Measurements from ENCODE around the gene AP2A1.

The AP2A1 gene

DNA sequence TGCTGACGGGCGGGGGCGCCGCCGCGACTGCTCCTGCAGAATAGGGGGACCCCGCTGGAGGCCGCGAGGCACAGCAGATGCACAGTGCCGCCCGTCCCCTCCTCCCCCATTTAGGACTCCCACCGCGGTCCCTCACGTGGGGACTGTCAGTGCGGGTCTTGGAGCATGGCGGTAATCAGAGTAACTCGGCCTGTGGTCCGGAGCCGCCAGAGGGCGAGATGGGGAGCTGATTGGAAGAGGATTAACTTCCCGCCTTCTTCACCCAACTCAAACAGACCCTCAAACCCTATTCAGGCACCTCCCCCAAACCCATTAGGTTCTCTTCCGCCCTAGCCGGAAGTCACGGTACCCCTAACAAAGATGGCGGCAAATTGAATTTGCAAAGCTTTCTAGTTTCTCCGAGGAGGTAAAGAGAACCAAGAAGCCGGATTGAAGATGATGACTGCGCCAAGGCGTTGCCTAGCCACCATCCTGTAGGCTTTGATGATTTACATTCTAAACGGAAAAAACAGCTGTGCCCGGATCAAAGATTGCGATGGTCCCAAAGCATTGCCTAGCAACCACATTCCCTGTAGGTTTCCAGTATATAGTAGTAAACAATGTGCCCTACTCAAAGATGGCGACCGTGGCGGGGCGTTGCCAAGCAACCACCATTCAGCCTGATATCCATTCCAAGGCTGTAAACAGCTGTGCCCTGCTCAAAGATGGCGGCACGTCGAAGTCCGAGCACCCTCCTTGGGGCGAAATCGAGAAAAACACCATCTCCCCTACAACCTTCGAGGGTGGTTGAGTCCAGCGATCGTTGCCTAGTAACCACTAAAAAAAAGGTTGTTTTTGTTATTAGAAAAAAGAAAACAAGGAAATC, 46.4 kb downstream of the AP2A1 start, which contains the start of gene FUZ (continued):
- TF ChIP-seq BACH2 (CRISPR knock-in tag; IDR thresholded peaks at IDR 0.05; ENCODE audit: borderline replicate concordance) (no peak), ISL1 (CRISPR knock-in tag; IDR thresholded peaks at IDR 0.05) (no peak), TCF4 (CRISPR knock-in tag; IDR thresholded peaks at IDR 0.05; ENCODE audit: borderline replicate concordance) (no peak), ZNF70 (CRISPR knock-in tag; IDR thresholded peaks at IDR 0.05) (no peak), ESRRG (CRISPR knock-in tag; IDR thresholded peaks at IDR 0.05) (no peak), RARB (CRISPR knock-in tag; IDR thresholded peaks at IDR 0.05) (no peak), TOX (CRISPR knock-in tag; IDR thresholded peaks at IDR 0.05; ENCODE audit: borderline replicate concordance) (no peak), SNAI2 (CRISPR knock-in tag; IDR thresholded peaks at IDR 0.05) (no peak), OSR1 (CRISPR knock-in tag; IDR thresholded peaks at IDR 0.05) (no peak)
- TF ChIP-seq, protein P1, sequence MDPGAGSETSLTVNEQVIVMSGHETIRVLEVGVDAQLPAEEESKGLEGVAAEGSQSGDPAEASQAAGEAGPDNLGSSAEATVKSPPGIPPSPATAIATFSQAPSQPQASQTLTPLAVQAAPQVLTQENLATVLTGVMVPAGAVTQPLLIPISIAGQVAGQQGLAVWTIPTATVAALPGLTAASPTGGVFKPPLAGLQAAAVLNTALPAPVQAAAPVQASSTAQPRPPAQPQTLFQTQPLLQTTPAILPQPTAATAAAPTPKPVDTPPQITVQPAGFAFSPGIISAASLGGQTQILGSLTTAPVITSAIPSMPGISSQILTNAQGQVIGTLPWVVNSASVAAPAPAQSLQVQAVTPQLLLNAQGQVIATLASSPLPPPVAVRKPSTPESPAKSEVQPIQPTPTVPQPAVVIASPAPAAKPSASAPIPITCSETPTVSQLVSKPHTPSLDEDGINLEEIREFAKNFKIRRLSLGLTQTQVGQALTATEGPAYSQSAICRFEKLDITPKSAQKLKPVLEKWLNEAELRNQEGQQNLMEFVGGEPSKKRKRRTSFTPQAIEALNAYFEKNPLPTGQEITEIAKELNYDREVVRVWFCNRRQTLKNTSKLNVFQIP (CRISPR knock-in tag; IDR thresholded peaks at IDR 0.05; ENCODE audit: borderline replicate concordance, low read depth) = no peak; the same call in 1 of the 2 replicates
- TF ChIP-seq, protein P2, sequence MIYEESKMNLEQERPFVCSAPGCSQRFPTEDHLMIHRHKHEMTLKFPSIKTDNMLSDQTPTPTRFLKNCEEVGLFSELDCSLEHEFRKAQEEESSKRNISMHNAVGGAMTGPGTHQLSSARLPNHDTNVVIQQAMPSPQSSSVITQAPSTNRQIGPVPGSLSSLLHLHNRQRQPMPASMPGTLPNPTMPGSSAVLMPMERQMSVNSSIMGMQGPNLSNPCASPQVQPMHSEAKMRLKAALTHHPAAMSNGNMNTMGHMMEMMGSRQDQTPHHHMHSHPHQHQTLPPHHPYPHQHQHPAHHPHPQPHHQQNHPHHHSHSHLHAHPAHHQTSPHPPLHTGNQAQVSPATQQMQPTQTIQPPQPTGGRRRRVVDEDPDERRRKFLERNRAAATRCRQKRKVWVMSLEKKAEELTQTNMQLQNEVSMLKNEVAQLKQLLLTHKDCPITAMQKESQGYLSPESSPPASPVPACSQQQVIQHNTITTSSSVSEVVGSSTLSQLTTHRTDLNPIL (CRISPR knock-in tag; IDR thresholded peaks at IDR 0.05; ENCODE audit: low read depth) = no peak

DNA sequence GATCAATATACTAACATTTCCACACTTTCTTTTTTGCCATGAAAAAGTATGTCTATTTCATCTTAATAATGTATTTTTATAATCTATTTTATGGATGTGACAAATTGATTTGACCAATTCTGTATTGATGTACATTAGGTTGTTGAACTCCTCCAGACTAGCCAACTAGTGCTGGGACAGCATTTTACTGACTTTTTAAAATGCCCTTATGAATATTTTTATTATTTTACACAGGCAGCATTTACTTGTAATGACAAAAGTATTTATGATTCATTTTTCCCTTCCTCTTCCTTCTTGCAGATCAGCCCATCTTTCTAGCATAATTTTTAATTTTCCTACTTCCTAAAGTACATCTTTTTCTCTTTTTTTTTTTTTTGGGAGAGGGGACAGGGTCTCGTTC, 47.2 kb downstream of the AP2A1 start:
- no peak for ATAC-seq
- TF ChIP-seq CSDC2 (CRISPR knock-in tag; IDR thresholded peaks at IDR 0.05) = no peak
- TF ChIP-seq, protein P1 (CRISPR knock-in tag; IDR thresholded peaks at IDR 0.05; ENCODE audit: borderline replicate concordance, low read depth) = no peak
- no peak for TF ChIP-seq TOX (CRISPR knock-in tag; IDR thresholded peaks at IDR 0.05; ENCODE audit: borderline replicate concordance)
- TF ChIP-seq ZC3H10 (CRISPR knock-in tag; IDR thresholded peaks at IDR 0.05) = no peak
- no peak for TF ChIP-seq TCF4 (CRISPR knock-in tag; IDR thresholded peaks at IDR 0.05; ENCODE audit: borderline replicate concordance)
- TF ChIP-seq PPARA (CRISPR knock-in tag; IDR thresholded peaks at IDR 0.05; ENCODE audit: borderline replicate concordance) = no peak
- TF ChIP-seq RARB (CRISPR knock-in tag; IDR thresholded peaks at IDR 0.05) = no peak

DNA sequence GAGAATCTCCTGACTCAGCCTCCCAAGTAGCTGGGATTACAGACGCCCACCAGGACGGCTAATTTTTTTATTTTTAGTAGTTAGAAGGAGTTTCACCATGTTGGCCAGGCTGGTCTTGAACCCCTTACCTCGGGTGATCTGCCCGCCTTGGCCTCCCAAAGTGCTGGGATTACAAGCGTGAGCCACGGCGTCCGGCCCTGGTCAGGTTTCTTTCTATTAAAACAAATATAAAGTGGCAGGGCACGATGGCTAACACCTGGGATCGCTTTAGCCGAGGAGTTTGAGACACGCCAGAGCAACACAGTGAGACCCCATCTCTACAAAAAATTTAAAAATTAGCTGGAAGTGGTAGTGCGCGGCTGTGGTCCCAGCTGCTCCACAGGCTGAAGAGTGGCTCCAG, 49.8 kb downstream of the AP2A1 start:
- ATAC-seq = no peak
- TF ChIP-seq RARB (CRISPR knock-in tag; IDR thresholded peaks at IDR 0.05) = no peak
- no peak for TF ChIP-seq ZFP30 (CRISPR knock-in tag; IDR thresholded peaks at IDR 0.05)
- TF ChIP-seq, protein P2 (CRISPR knock-in tag; IDR thresholded peaks at IDR 0.05; ENCODE audit: low read depth) = no peak
- TF ChIP-seq ZNF70 (CRISPR knock-in tag; IDR thresholded peaks at IDR 0.05) = no peak
- no peak for TF ChIP-seq CSDC2 (CRISPR knock-in tag; IDR thresholded peaks at IDR 0.05)
- TF ChIP-seq, protein P3, sequence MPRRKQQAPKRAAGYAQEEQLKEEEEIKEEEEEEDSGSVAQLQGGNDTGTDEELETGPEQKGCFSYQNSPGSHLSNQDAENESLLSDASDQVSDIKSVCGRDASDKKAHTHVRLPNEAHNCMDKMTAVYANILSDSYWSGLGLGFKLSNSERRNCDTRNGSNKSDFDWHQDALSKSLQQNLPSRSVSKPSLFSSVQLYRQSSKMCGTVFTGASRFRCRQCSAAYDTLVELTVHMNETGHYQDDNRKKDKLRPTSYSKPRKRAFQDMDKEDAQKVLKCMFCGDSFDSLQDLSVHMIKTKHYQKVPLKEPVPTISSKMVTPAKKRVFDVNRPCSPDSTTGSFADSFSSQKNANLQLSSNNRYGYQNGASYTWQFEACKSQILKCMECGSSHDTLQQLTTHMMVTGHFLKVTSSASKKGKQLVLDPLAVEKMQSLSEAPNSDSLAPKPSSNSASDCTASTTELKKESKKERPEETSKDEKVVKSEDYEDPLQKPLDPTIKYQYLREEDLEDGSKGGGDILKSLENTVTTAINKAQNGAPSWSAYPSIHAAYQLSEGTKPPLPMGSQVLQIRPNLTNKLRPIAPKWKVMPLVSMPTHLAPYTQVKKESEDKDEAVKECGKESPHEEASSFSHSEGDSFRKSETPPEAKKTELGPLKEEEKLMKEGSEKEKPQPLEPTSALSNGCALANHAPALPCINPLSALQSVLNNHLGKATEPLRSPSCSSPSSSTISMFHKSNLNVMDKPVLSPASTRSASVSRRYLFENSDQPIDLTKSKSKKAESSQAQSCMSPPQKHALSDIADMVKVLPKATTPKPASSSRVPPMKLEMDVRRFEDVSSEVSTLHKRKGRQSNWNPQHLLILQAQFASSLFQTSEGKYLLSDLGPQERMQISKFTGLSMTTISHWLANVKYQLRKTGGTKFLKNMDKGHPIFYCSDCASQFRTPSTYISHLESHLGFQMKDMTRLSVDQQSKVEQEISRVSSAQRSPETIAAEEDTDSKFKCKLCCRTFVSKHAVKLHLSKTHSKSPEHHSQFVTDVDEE (CRISPR knock-in tag; IDR thresholded peaks at IDR 0.05) = no peak
- no peak for TF ChIP-seq ZNF565 (CRISPR knock-in tag; conservative IDR thresholded peaks at IDR 0.05; ENCODE audit: low read depth)
- TF ChIP-seq ZNF8 (CRISPR knock-in tag; IDR thresholded peaks at IDR 0.05) = no peak
- no peak for TF ChIP-seq SNAI2 (CRISPR knock-in tag; IDR thresholded peaks at IDR 0.05)
- TF ChIP-seq ZC3H10 (CRISPR knock-in tag; IDR thresholded peaks at IDR 0.05) = no peak
- no peak for TF ChIP-seq ESRRG (CRISPR knock-in tag; IDR thresholded peaks at IDR 0.05)
- no peak for TF ChIP-seq ISL1 (CRISPR knock-in tag; IDR thresholded peaks at IDR 0.05)
- TF ChIP-seq ZFP3 (CRISPR knock-in tag; IDR thresholded peaks at IDR 0.05) = no peak
- no peak for TF ChIP-seq PPARA (CRISPR knock-in tag; IDR thresholded peaks at IDR 0.05; ENCODE audit: borderline replicate concordance)
- no peak for TF ChIP-seq OSR1 (CRISPR knock-in tag; IDR thresholded peaks at IDR 0.05)
- TF ChIP-seq BACH2 (CRISPR knock-in tag; IDR thresholded peaks at IDR 0.05; ENCODE audit: borderline replicate concordance) = no peak
- TF ChIP-seq GLIS3 (CRISPR knock-in tag; IDR thresholded peaks at IDR 0.05) = no peak
- no peak for TF ChIP-seq TOX (CRISPR knock-in tag; IDR thresholded peaks at IDR 0.05; ENCODE audit: borderline replicate concordance)

Measured in SK-N-SH treated with all-trans-retinoic acid at 6 μM for 48 hours (cell line).